Esophagus muscularis mucosa (tissue), 4 donors: Measurements from ENCODE around the gene DVL1.

Experiments used
- EP300 ChIP-seq: sonication (generic); formaldehyde crosslinking; IDR thresholded peaks from one replicate; pipeline ENCODE4 v1.6.1; 2017; ENCODE audit warnings: antibody characterized with exemption
- POLR2A ChIP-seq: fragments of 450-650 bp; IDR thresholded peaks from one replicate; pipeline ENCODE4 v1.6.1; 2017; ENCODE audit warnings: antibody characterized with exemption, moderate library complexity, mild to moderate bottlenecking, low read depth
- POLR2AphosphoS5 ChIP-seq, 2 donors: sonication (generic); formaldehyde crosslinking; IDR thresholded peaks; one replicate each; pipeline ENCODE4 v1.6.1; 2017; ENCODE audit warnings: antibody characterized with exemption in 2 of 2
- TF ChIP-seq, protein P1 (sequence below), 3 experiments: fragments of 200-600 bp in 2 of 3; fragments of 450-650 bp in 1 of 3; sonication (generic) in 2 of 3; IDR thresholded peaks; one replicate each; pipeline ENCODE4 v1.5.1; 2017 to 2019; ENCODE audit warnings: antibody characterized with exemption in 3 of 3, mild to moderate bottlenecking in 2 of 3, moderate library complexity in 1 of 3

DNA sequence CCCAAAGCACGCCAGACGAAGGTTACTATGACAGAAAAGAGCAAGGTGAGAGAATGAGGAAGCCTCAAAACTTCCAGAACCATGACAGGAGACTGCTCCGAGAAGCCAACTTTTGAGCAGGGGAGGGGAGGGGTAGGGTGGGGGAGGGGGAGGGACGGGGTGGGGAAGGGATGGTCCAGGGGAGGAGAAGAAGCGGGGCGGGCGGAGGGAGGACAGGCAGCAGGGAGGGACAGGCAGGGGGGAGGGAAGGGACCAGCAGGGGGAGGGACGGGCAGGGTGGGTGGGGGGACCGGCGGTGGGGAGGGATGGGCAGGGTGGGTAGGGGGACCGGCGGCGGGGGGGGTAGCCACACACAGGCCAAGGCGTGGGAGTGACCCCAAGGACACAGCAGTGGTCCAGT lies 26.8 kb downstream of the DVL1 start:
- TF ChIP-seq, protein P1, sequence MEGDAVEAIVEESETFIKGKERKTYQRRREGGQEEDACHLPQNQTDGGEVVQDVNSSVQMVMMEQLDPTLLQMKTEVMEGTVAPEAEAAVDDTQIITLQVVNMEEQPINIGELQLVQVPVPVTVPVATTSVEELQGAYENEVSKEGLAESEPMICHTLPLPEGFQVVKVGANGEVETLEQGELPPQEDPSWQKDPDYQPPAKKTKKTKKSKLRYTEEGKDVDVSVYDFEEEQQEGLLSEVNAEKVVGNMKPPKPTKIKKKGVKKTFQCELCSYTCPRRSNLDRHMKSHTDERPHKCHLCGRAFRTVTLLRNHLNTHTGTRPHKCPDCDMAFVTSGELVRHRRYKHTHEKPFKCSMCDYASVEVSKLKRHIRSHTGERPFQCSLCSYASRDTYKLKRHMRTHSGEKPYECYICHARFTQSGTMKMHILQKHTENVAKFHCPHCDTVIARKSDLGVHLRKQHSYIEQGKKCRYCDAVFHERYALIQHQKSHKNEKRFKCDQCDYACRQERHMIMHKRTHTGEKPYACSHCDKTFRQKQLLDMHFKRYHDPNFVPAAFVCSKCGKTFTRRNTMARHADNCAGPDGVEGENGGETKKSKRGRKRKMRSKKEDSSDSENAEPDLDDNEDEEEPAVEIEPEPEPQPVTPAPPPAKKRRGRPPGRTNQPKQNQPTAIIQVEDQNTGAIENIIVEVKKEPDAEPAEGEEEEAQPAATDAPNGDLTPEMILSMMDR (IDR thresholded peaks at IDR 0.05) = no peak
- TF ChIP-seq POLR2A (no peak), EP300 (no peak), POLR2AphosphoS5 (IDR thresholded peaks at IDR 0.05) (no peak)
